HG02642 (cell line): ENCODE data around the gene TMC7.
A peak's percentile ranks its signal among the peaks of the same experiment; 100 is the strongest.

ENCODE experiments used
- ATAC-seq: cut with Tn5 transposase; IDR thresholded peaks from one replicate; pipeline ENCODE4 v1.9.1; 2021; ENCODE audit warnings: mild to moderate bottlenecking; ENCODE audit not compliant: unreplicated experiment, poor library complexity

TMC7 gene

GRCh38 chr16:19086322-19087199, 102.8 kb downstream of the TMC7 start:
- peak; percentile 89 for ATAC-seq

GRCh38 chr16:19088341-19088916, 104.7 kb downstream of the TMC7 start:
- ATAC-seq: no peak

GRCh38 chr16:19089410-19089955, 105.7 kb downstream of the TMC7 start:
- ATAC-seq: no peak

GRCh38 chr16:19090916-19091315, 107.2 kb downstream of the TMC7 start:
- no peak for ATAC-seq

GRCh38 chr16:19092653-19093410, 109.1 kb downstream of the TMC7 start:
- ATAC-seq: no peak

GRCh38 chr16:19093631-19094541, 110.2 kb downstream of the TMC7 start:
- ATAC-seq: no peak

- no peak for ATAC-seq
Observed at GRCh38 chr16:19094542-19095365, 111.0 kb downstream of the TMC7 start.

- ATAC-seq: no peak
Observed at GRCh38 chr16:19095654-19096053, 111.9 kb downstream of the TMC7 start.

- ATAC-seq: no peak
Observed at GRCh38 chr16:19098173-19098572, 114.4 kb downstream of the TMC7 start.

- no peak for ATAC-seq
Observed at GRCh38 chr16:19102187-19102872, 118.6 kb downstream of the TMC7 start.

GRCh38 chr16:19104607-19105006, 120.9 kb downstream of the TMC7 start:
- ATAC-seq: no peak

- ATAC-seq: no peak
Observed at GRCh38 chr16:19105131-19105530, 121.4 kb downstream of the TMC7 start.

GRCh38 chr16:19105891-19106624, 122.3 kb downstream of the TMC7 start:
- no peak for ATAC-seq

- no peak for ATAC-seq
Observed at GRCh38 chr16:19106625-19107020, 122.9 kb downstream of the TMC7 start.

- ATAC-seq: no peak
Observed at GRCh38 chr16:19108409-19109287, 124.9 kb downstream of the TMC7 start.

GRCh38 chr16:19109288-19109664, 125.5 kb downstream of the TMC7 start:
- no peak for ATAC-seq
